GM19328 (cell line): ENCODE data around the gene FAM156B.
"Not testable (repeated sequence)": the region's sequence is repeated elsewhere in the genome, so short reads cannot be mapped to it uniquely, and the experiment has no call there.

Source experiments
- ATAC-seq: cut with Tn5 transposase; IDR thresholded peaks from one replicate; pipeline ENCODE4 v1.9.1; 2021; ENCODE audit warnings: mild to moderate bottlenecking, moderate library complexity; ENCODE audit not compliant: unreplicated experiment

FAM156B gene

GRCh38 chrX:52923781-52924241, 26.7 kb downstream of the FAM156B start:
- ATAC-seq: peak; percentile 28

DNA sequence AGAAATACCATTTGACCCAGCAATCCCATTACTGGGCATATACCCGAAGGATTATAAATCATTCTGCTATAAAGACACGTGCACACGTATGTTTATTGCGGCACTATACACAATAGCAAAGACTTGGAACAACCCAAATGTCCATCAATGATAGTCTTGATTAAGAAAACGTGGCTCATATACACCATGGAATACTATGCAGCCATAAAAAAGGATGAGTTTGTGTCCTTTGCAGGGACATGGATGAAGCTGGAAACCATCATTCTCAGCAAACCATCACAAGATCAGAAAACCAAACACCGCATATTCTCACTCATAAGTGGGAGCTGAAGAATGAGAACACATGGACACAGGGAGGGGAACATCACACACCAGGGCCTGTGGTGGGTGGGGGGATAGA, 33.1 kb downstream of the FAM156B start:
- ATAC-seq: not testable (repeated sequence)

DNA sequence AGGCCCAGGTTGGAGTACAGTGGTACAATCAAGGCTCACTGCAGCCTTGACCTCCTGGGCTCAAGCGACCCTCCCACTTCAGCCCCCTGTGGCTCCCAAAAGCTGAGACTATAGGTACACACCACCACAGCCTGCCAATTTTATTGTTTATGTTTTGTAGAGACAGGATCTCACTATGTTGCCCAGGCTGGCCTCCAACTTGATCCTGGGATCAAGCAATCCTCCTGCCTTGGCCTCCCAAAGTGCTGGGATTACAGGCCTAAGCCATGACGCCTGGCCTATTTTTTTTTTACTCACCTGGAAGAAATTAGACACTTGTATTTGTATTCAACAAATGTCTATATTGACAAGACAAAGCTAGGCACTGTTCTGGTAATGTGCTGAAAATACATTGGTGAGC, 36.1 kb downstream of the FAM156B start:
- no peak for ATAC-seq

DNA sequence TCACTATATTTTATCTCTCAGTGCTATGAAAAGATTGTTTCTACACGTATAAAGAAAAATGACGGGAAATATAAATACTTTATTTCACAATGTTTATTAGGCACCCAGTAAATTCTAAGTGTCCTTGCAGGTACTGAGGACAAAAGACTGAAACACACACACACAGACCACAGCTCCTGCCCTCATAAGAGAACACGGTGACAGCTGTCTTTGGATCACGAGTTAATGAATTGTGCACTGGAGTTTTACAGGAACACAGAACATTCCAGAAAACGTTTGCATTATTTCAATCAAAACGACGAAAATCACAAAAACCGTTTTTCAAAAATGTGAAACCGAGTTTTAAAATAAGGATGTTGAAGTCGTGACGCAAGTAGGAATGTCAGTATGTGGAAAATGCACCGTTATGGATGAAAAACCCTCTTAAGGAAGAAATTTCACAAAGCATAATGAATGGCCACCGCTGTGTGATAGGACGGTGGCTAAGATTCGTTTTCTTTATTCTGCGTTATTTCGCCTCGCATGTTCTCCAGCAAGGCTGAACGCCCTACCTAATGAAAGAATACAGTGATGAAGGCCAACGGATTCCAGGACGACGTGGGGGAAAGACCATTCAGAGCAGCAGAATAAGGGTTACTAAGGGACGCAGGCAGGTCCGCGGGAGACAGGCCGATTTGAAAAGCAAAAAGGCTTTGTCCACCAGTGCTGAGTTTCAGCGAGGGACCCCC, 37.0 kb downstream of the FAM156B start:
- no peak for ATAC-seq

- ATAC-seq: peak; percentile 94
Measured at GRCh38 chrX:52934704-52935469, 37.8 kb downstream of the FAM156B start.

DNA sequence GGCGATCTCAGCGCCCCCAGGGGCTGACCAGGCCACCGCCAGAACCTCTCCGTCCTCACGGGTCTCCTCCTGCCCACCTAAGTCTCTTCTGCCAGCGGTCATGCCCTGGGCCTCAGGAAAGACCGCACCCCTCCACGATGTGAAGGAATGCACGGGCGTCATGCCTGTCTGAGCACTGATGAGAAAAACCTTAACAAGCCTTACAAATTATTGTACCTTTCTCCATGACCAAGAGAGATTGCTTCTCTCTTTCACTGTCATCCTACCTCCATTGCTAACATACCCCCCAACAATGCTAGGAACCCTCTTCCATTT, 38.3 kb downstream of the FAM156B start:
- ATAC-seq: not testable (repeated sequence)

GRCh38 chrX:52940704-52941103, 43.6 kb downstream of the FAM156B start:
- ATAC-seq: not testable (repeated sequence)

DNA sequence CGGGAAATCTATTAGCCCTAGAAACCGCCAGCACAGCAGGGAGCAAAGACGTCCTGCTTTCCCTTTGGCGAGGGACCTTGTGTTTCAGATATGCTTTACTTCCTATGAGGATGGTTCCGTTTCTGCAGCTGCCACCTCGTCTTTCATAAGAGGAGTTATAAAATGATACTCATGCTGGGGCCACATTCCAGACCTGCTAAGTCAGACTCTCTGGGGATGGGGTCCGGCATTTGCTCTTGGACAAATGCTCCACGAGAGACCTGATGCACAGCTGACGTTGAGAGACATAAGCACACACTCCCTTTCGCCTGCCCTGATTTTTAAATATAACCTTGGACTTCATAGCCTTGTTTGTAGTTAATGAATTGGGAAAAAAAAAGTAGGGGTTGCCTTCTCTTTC, 44.6 kb downstream of the FAM156B start:
- ATAC-seq: not testable (repeated sequence)

- not testable (repeated sequence) for ATAC-seq
Measured at GRCh38 chrX:52945838-52946494, 48.8 kb downstream of the FAM156B start.

DNA sequence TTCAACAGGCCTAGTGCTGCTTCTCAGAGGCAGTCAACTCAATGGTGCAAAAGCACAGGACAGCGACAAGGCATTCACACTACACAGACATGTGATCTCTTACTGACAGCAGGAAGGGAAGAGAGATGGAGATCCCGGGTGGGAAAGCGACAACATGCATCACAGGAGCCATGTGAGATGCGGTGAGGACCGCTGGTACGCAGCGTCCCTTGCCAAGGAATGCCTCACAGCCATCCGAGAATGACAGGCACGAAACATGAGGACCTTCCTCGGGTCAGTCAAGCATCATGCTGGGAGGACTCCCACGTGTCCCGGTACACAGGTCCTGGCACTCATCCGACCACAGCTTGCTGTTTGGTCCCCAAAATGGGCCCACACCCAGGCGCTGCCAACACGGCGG, 50.4 kb downstream of the FAM156B start:
- not testable (repeated sequence) for ATAC-seq

DNA sequence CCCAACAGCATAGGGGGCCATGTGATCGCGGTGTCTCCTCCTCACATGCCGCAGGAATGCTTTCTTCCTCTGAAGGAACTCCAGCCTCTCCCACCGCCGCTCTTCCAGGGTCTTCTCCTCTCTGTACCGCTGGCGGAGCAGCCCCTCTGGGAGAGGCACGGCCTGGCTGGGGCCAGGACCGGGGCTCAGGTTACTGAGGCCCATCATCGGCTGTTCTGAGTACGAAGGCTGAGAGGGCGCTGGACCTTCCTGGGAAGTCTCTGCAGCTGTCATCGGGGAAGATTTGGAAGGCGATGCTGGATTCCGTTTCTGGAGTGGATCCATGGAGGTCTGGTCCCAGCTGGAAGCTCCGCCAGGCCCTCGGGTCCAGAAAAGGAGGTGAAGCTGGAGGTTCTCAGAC, 51.1 kb downstream of the FAM156B start:
- ATAC-seq: not testable (repeated sequence)

DNA sequence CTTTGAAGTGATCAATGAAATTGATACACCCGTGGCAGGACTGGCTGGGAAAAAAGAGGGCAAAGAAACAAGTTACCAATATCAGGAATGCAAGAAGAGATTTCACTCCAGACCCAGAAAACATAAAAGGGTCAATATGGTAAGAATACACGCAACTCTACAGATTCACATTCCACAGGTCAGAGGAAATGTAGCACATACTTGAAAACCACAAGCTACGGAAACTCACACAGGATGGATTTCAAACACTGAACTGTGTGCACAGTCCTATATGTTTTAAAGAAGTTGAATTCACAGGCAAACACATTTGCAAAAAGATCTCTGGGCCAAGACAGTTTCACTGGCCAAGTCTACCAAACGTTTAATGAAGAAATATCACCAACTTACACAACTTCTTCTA, 52.2 kb downstream of the FAM156B start:
- ATAC-seq: not testable (repeated sequence)

DNA sequence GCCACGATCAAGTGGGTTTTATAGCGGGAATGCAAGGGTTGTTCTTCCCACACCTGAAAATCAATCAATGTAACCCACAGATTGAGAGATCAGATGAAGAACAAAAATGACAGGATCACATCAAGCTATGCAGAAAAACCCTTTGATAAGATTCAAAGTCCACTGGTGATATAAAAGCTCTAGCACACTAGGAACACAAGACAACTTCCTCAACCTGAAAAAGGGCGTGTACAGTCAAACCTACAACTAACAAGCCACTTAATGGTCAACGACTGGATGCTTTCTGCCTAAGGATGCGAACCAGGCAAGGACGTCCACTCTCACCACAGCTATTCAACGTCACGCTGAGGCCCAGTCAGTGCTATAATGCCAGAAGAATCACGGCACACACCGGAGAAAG, 52.8 kb downstream of the FAM156B start:
- not testable (repeated sequence) for ATAC-seq
